Stimulated activated CD8-positive, alpha-beta memory T cell treated with anti-CD3 and anti-CD28 coated beads, Interleukin-7, amount 100 ng/mL, for 24 hours (primary cell): Measurements from ENCODE around the gene COPS3.

Experiments
- DNase-seq: peaks from one replicate; pipeline ENCODE4 v3.0.0-alpha.2; 2020; ENCODE audit warnings: low read depth

Gene COPS3

GRCh38 chr17:17280613-17281549 lies at the start of gene COPS3:
COPS3 (minus strand) TSS chr17:17281246; CDS start chr17:17281186, 60 bp downstream.
- peak; percentile 92 for DNase-seq

- no peak for DNase-seq
These were observed 47.2 kb upstream of the COPS3 start for GRCh38 chr17:17328251-17328650.

- DNase-seq = no peak
These were observed 45.3 kb upstream of the COPS3 start for GRCh38 chr17:17326275-17326875.

- DNase-seq = no peak
These were observed 44.8 kb upstream of the COPS3 start for GRCh38 chr17:17325816-17326215.

GRCh38 chr17:17325228-17325627 lies 44.2 kb upstream of the COPS3 start:
- DNase-seq = no peak

GRCh38 chr17:17324616-17325015 lies 43.6 kb upstream of the COPS3 start:
- no peak for DNase-seq

GRCh38 chr17:17322516-17323510 lies 41.8 kb upstream of the COPS3 start:
- no peak for DNase-seq

- no peak for DNase-seq
These were observed 40.4 kb upstream of the COPS3 start for GRCh38 chr17:17321356-17322025.

- DNase-seq = no peak
These were observed 39.8 kb upstream of the COPS3 start for GRCh38 chr17:17320911-17321220.

- DNase-seq = no peak
These were observed 39.3 kb upstream of the COPS3 start for GRCh38 chr17:17320188-17320910.

- DNase-seq = no peak
These were observed 34.2 kb upstream of the COPS3 start for GRCh38 chr17:17315142-17315821.

- no peak for DNase-seq
These were observed 33.5 kb upstream of the COPS3 start for GRCh38 chr17:17314501-17315071.

GRCh38 chr17:17313350-17313991 lies 32.4 kb upstream of the COPS3 start:
- peak; percentile 33 for DNase-seq

- DNase-seq = no peak
These were observed 28.3 kb upstream of the COPS3 start for GRCh38 chr17:17309356-17309755.

- DNase-seq = no peak
These were observed 24.3 kb upstream of the COPS3 start for GRCh38 chr17:17305281-17305801.

- DNase-seq = no peak
These were observed 23.5 kb upstream of the COPS3 start for GRCh38 chr17:17304521-17304985.

- no peak for DNase-seq
These were observed 22.9 kb upstream of the COPS3 start for GRCh38 chr17:17303847-17304490.

GRCh38 chr17:17303010-17303846 lies 22.2 kb upstream of the COPS3 start, which contains the start of gene NT5M:
NT5M (plus strand) TSS chr17:17303373; CDS start chr17:17303551, 178 bp downstream.
- peak; percentile 43 for DNase-seq
